Stimulated activated naive B cell treated with anti-CD40 and anti-IgM and Interleukin-4, amounts not matched to agents 10 μg/mL and 1 μg/mL and 100 μg/mL, for 72 hours (primary cell): Measurements from ENCODE around the gene GRAMD2A.

Source experiments
- ATAC-seq, 2 donors: fragments of 150-1000 bp; cut with Tn5 transposase; replicated peaks; 2 replicates each; pipeline ENCODE4 v1.10.0; 2021; ENCODE audit warnings: moderate library complexity in 1 of 2
- DNase-seq: peaks from one replicate; pipeline ENCODE4 v3.0.0; 2021
- H3K27ac Mint-ChIP-seq: one replicate; pipeline ENCODE4 v1.8.0; 2022; ENCODE audit warnings: mild to moderate bottlenecking, mixed read lengths
- H3K27me3 Mint-ChIP-seq, 2 donors: one replicate each; pipeline ENCODE4 v1.8.0; 2022; ENCODE audit warnings: mixed read lengths in 2 of 2
- H3K36me3 Mint-ChIP-seq, 2 donors: one replicate each; pipeline ENCODE4 v1.8.0; 2022; ENCODE audit warnings: mixed read lengths in 2 of 2, mild to moderate bottlenecking in 1 of 2
- H3K4me1 Mint-ChIP-seq, 2 donors: one replicate each; pipeline ENCODE4 v1.8.0; 2022; ENCODE audit warnings: mixed read lengths in 2 of 2, mild to moderate bottlenecking in 1 of 2
- H3K4me3 Mint-ChIP-seq, 2 donors: one replicate each; pipeline ENCODE4 v1.8.0; 2022; ENCODE audit warnings: mild to moderate bottlenecking in 2 of 2, mixed read lengths in 2 of 2, moderate library complexity in 1 of 2
- H3K9me3 Mint-ChIP-seq, 2 donors: one replicate each; pipeline ENCODE4 v1.8.0; 2022; ENCODE audit warnings: mixed read lengths in 2 of 2, mild to moderate bottlenecking in 1 of 2

GRAMD2A gene

GRCh38 chr15:72229947-72230196, 32.3 kb upstream of the GRAMD2A start:
- Mint-ChIP-seq H3K27me3 (no peaks in the 10 kb centered on the region), H3K27ac (peak overlapping the region; percentile 100), H3K36me3 (peaks cover 35 to 44% of the 10 kb centered on the region in 2 donors), H3K4me3 (peak overlapping the region; percentile 94 to 97), H3K4me1 (peaks cover 23 to 60% of the 10 kb centered on the region in 2 donors), H3K9me3 (no peaks in the 10 kb centered on the region)
- peak; percentile 11 for DNase-seq
- no peak for ATAC-seq

GRCh38 chr15:72229076-72229946, 31.7 kb upstream of the GRAMD2A start:
- peak overlapping the region; percentile 100 for H3K27ac Mint-ChIP-seq
- peaks cover 24 to 61% of the 10 kb centered on the region in 2 donors for H3K4me1 Mint-ChIP-seq
- H3K36me3 Mint-ChIP-seq, result peaks cover 36 to 46% of the 10 kb centered on the region in 2 donors
- H3K9me3 Mint-ChIP-seq, result no peaks in the 10 kb centered on the region
- H3K27me3 Mint-ChIP-seq, result no peaks in the 10 kb centered on the region
- peak; percentile 36 for DNase-seq
- peak in 1 of 2 donors; percentile 1 for ATAC-seq
- peak overlapping the region; percentile 94 to 97 for H3K4me3 Mint-ChIP-seq

GRCh38 chr15:72227720-72228119, 30.1 kb upstream of the GRAMD2A start:
- ATAC-seq (no peak), DNase-seq (no peak)
- no peaks in the 10 kb centered on the region for H3K9me3 Mint-ChIP-seq
- H3K36me3 Mint-ChIP-seq, result peaks cover 51 to 61% of the 10 kb centered on the region in 2 donors
- H3K27me3 Mint-ChIP-seq, result no peaks in the 10 kb centered on the region
- H3K4me1 Mint-ChIP-seq, result peaks cover 32 to 71% of the 10 kb centered on the region in 2 donors
- peak overlapping the region; percentile 94 to 97 for H3K4me3 Mint-ChIP-seq
- H3K27ac Mint-ChIP-seq, result peak overlapping the region; percentile 100

GRCh38 chr15:72227192-72227586, 29.6 kb upstream of the GRAMD2A start:
- DNase-seq, result peak; percentile 37
- ATAC-seq, result peak; percentile 20 to 23
- Mint-ChIP-seq H3K4me3 (peak overlapping the region; percentile 85 to 94), H3K27ac (peak overlapping the region; percentile 99), H3K4me1 (peaks cover 37 to 71% of the 10 kb centered on the region in 2 donors), H3K36me3 (peaks cover 55 to 66% of the 10 kb centered on the region in 2 donors), H3K9me3 (no peaks in the 10 kb centered on the region), H3K27me3 (no peaks in the 10 kb centered on the region)

- no peak for ATAC-seq
- H3K4me1 Mint-ChIP-seq, result peaks cover 44 to 88% of the 10 kb centered on the region in 2 donors
- H3K36me3 Mint-ChIP-seq, result peaks cover 65 to 83% of the 10 kb centered on the region in 2 donors
- H3K27me3 Mint-ChIP-seq, result no peaks in the 10 kb centered on the region
- H3K4me3 Mint-ChIP-seq, result peak overlapping the region in 1 of 2 donors; percentile 32
- DNase-seq, result no peak
- H3K27ac Mint-ChIP-seq, result peak overlapping the region; percentile 44
- H3K9me3 Mint-ChIP-seq, result no peaks in the 10 kb centered on the region
Observed at GRCh38 chr15:72223278-72223677, 25.7 kb upstream of the GRAMD2A start.

- peaks cover 64 to 84% of the 10 kb centered on the region in 2 donors for H3K36me3 Mint-ChIP-seq
- H3K4me1 Mint-ChIP-seq, result peaks cover 46 to 82% of the 10 kb centered on the region in 2 donors
- ATAC-seq (no peak), DNase-seq (no peak)
- no peaks in the 10 kb centered on the region for H3K27me3 Mint-ChIP-seq
- peak overlapping the region; percentile 49 for H3K27ac Mint-ChIP-seq
- no peaks in the 10 kb centered on the region for H3K9me3 Mint-ChIP-seq
- H3K4me3 Mint-ChIP-seq, result peak overlapping the region; percentile 3 to 35
Observed at GRCh38 chr15:72222393-72222792, 24.8 kb upstream of the GRAMD2A start.

- Mint-ChIP-seq H3K36me3 (peaks cover 55 to 72% of the 10 kb centered on the region in 2 donors), H3K27me3 (no peaks in the 10 kb centered on the region), H3K27ac (peak overlapping the region; percentile 72), H3K9me3 (no peaks in the 10 kb centered on the region), H3K4me3 (no peak overlapping the region), H3K4me1 (peaks cover 37 to 68% of the 10 kb centered on the region in 2 donors)
- ATAC-seq, result no peak
- no peak for DNase-seq
Observed at GRCh38 chr15:72220687-72221086, 23.1 kb upstream of the GRAMD2A start.

- Mint-ChIP-seq H3K9me3 (no peaks in the 10 kb centered on the region), H3K4me1 (peaks cover 18 to 40% of the 10 kb centered on the region in 2 donors), H3K27ac (no peak overlapping the region), H3K36me3 (peaks cover 42 to 54% of the 10 kb centered on the region in 2 donors), H3K4me3 (no peak overlapping the region), H3K27me3 (no peaks in the 10 kb centered on the region)
- ATAC-seq, result no peak
- no peak for DNase-seq
Observed at GRCh38 chr15:72217216-72217615, 19.6 kb upstream of the GRAMD2A start.

- no peak overlapping the region for H3K4me3 Mint-ChIP-seq
- H3K9me3 Mint-ChIP-seq, result no peaks in the 10 kb centered on the region
- H3K27ac Mint-ChIP-seq, result no peak overlapping the region
- ATAC-seq, result no peak
- peaks cover 16 to 29% of the 10 kb centered on the region in 2 donors for H3K4me1 Mint-ChIP-seq
- H3K36me3 Mint-ChIP-seq, result peaks cover 44 to 57% of the 10 kb centered on the region in 2 donors
- no peaks in the 10 kb centered on the region for H3K27me3 Mint-ChIP-seq
- no peak for DNase-seq
Observed at GRCh38 chr15:72216079-72216478, 18.5 kb upstream of the GRAMD2A start.

- no peaks in the 10 kb centered on the region for H3K27me3 Mint-ChIP-seq
- ATAC-seq, result no peak
- peaks cover 20 to 45% of the 10 kb centered on the region in 2 donors for H3K4me1 Mint-ChIP-seq
- H3K9me3 Mint-ChIP-seq, result no peaks in the 10 kb centered on the region
- H3K36me3 Mint-ChIP-seq, result peaks cover 68 to 83% of the 10 kb centered on the region in 2 donors
- H3K4me3 Mint-ChIP-seq, result no peak overlapping the region
- H3K27ac Mint-ChIP-seq, result peak overlapping the region; percentile 37
- DNase-seq, result no peak
Observed at GRCh38 chr15:72207558-72208085, 10.0 kb upstream of the GRAMD2A start.

- Mint-ChIP-seq H3K27me3 (no peaks in the 10 kb centered on the region), H3K27ac (no peak overlapping the region), H3K4me1 (peaks cover 26 to 55% of the 10 kb centered on the region in 2 donors), H3K4me3 (no peak overlapping the region), H3K9me3 (no peaks in the 10 kb centered on the region), H3K36me3 (peaks cover 69 to 83% of the 10 kb centered on the region in 2 donors)
- DNase-seq (no peak), ATAC-seq (no peak)
Observed at GRCh38 chr15:72206677-72207000, 9.1 kb upstream of the GRAMD2A start.

- ATAC-seq, result no peak
- peaks cover 66 to 83% of the 10 kb centered on the region in 2 donors for H3K36me3 Mint-ChIP-seq
- H3K27ac Mint-ChIP-seq, result peak overlapping the region; percentile 67
- no peaks in the 10 kb centered on the region for H3K27me3 Mint-ChIP-seq
- no peak for DNase-seq
- peaks cover 30 to 61% of the 10 kb centered on the region in 2 donors for H3K4me1 Mint-ChIP-seq
- H3K9me3 Mint-ChIP-seq, result no peaks in the 10 kb centered on the region
- peak overlapping the region in 1 of 2 donors; percentile 10 for H3K4me3 Mint-ChIP-seq
Observed at GRCh38 chr15:72205896-72206676, 8.5 kb upstream of the GRAMD2A start.

- DNase-seq, result no peak
- no peak for ATAC-seq
- peaks cover 67 to 83% of the 10 kb centered on the region in 2 donors for H3K36me3 Mint-ChIP-seq
- H3K4me3 Mint-ChIP-seq, result no peak overlapping the region
- no peaks in the 10 kb centered on the region for H3K9me3 Mint-ChIP-seq
- H3K4me1 Mint-ChIP-seq, result peaks cover 38 to 68% of the 10 kb centered on the region in 2 donors
- H3K27ac Mint-ChIP-seq, result peak overlapping the region; percentile 80
- no peaks in the 10 kb centered on the region for H3K27me3 Mint-ChIP-seq
Observed at GRCh38 chr15:72205273-72205672, 7.7 kb upstream of the GRAMD2A start.

- no peak for ATAC-seq
- no peaks in the 10 kb centered on the region for H3K27me3 Mint-ChIP-seq
- H3K36me3 Mint-ChIP-seq, result peaks cover 70 to 91% of the 10 kb centered on the region in 2 donors
- peak overlapping the region; percentile 87 for H3K27ac Mint-ChIP-seq
- H3K9me3 Mint-ChIP-seq, result no peaks in the 10 kb centered on the region
- DNase-seq, result no peak
- H3K4me3 Mint-ChIP-seq, result no peak overlapping the region
- peaks cover 38 to 65% of the 10 kb centered on the region in 2 donors for H3K4me1 Mint-ChIP-seq
Observed at GRCh38 chr15:72203507-72203837, 5.9 kb upstream of the GRAMD2A start.
